ENCODE results near the gene HTR1B.

HTR1B gene

DNA sequence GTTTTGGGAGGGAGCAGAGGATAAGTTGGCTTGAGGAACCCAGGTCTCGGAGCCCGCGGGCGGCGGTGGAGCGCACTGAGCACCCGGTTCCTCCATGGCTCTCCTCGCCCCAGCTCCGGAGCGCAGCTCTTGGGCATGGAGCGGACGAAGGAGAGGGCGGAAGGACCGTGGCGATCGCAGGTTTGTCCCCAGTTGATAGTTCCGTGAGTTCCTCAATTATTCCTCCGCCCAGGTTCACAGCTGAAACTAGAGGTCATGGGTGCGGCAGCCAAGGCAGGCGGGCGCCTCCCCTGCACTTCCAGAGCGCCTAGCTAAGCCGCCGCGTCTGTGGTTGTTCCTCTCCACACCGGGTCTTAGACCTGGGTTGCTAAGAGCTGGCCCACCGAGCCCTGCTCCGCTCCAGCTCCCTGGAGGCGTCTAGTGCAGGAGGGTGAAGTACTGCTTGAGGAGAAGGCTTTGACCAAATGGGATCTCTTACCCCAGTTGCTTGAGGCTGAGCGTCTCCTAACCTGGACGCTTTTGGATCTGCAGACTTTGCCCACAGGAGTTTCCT, at the start of gene HTR1B:
Gene HTR1B, minus strand, starts transcription at position 184 of the 553 bp plus-strand sequence. Its CDS starts 88 bp downstream, at position 96.
- DNase-seq (ENCODE audit: low read depth in 2 of 2): no peak

GRCh38 chr6:77512554-77512953, 49.3 kb upstream of the HTR1B start:
- no peak for DNase-seq (ENCODE audit: low read depth in 2 of 2)

DNA sequence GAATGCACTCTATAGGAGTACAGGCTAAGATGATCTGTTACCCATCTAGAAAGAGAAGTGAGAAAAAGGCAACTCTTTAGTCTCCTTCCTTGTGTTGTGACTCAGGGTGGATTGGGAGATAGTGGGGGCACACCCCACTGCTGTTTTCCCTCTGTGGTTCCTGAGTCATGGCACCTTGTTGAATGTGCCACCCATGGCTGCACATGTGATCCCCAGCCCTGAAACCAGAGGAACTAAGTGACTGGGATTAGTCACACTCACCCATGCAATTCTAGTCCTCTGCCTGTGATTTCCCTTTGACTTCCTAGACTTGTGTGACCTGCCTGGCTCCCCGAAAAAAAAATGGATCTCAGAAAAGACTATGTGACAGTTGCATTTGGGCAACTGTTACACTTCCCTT, 48.6 kb upstream of the HTR1B start:
- no peak for DNase-seq (ENCODE audit: low read depth in 2 of 2)

DNA sequence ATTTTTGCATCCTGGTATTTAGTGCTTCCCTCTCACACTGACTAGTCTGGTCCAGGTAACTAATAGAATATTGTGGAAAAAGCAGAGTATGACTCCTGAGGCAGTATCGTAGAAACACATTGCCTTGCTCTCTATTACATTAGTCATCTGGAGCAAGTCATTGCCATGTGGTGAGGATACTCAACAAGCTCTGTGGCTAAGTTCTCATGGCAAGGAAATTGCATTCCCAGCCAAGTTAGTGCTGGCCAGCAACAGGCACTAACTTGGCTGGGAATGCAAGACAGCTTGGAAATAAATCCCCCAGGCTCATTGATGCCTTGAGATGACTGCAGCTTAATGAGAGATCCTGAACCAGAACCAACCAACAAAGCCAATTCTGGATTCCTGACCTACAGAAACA, 39.7 kb upstream of the HTR1B start:
- DNase-seq (ENCODE audit: low read depth in 2 of 2): no peak

DNA sequence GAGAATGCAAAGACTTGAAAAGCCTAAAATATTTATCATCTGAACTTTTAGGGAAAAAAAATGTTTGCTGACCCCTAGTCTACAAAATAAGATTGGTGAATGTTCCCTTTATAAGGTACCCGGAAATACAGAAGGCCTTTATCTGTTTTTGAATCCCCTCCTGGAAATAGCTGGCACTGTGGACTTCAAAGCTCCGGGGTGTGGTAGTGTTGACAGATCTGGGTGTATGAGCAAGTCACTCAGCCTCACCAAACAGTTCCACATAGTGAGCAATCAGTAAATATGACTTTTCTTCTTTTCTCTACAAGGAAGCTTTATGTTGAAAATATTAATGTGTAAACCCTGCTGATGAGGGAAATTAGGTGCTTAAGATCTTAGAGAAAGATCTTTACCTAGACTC, 29.2 kb upstream of the HTR1B start:
- DNase-seq (ENCODE audit: low read depth in 2 of 2): no peak

DNA sequence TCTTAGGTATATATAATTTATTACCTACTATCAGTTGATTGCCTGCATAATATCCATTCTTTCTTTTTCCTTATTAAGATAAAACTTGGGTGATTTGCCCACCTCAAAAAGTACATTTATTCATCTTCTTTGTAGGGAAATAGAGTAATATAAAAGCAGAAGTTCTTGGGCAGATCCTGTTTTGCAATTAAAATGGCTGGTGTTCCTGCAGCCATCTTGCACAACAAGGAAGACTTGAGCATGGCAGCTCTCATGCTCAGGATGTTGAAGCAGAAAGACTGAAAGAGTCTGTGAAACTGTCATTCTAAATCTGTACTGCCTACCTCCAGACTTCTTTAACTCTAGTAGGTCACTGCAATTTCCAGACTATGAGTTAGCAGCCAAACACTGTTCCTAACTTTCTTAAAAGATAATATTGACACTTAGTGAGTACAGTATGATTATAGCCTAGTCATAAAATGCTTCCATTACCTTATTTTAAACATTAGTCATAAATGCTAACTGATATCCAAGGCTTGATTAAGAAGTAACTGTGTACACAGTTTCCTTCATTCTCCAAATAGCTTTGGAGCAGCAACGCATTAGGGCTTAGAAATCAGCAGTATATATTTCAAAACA, 24.6 kb upstream of the HTR1B start:
- DNase-seq (ENCODE audit: low read depth in 2 of 2): no peak

DNA sequence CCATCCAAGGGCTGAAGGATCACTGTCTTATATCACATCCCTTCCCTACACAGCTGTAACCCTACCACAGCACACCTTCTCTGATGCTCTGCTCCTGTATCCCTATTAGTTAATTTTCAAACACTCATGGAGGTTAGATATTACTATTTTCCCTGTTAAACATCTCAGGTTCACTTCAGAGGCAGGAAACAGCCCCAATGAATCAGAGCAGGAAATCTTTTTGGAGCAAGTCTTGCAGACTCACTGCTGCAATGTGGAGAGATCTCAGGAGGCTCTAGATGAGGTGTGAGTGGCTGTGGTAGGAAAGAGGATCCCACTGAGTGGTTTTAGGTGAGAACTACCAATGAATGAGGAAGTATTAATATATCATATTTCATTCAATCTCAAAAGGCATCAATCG, 19.7 kb upstream of the HTR1B start:
- DNase-seq (ENCODE audit: low read depth in 2 of 2): no peak

DNA sequence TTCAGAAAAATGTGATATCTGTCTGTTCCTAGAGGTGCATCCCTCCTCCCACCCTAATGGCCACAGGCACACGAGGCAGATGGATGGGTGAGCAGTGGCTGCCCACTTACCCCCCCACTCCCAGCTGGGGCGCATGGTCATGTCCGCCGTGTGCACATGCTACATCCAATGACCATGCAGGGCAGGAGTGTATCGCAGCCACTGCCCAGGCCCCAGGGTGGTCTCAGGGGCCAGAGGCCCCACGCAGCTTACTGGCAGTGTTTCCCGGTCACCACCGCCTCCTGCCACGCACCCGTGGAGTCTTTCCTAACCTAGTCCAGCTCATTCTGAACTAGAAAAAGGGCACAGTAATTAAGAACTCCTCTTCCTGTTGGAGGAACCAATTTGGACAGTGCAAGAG, 11.7 kb upstream of the HTR1B start:
- no peak for DNase-seq (ENCODE audit: low read depth in 2 of 2)

GRCh38 chr6:77474286-77474956, 11.1 kb upstream of the HTR1B start:
- no peak for DNase-seq (ENCODE audit: low read depth in 2 of 2)

GRCh38 chr6:77470983-77471382, 7.7 kb upstream of the HTR1B start:
- DNase-seq (ENCODE audit: low read depth in 2 of 2): no peak

GRCh38 chr6:77468939-77469338, 5.6 kb upstream of the HTR1B start:
- DNase-seq (ENCODE audit: low read depth in 2 of 2): no peak

- no peak for DNase-seq (ENCODE audit: low read depth in 2 of 2)
Observed at GRCh38 chr6:77466451-77467437, 3.5 kb upstream of the HTR1B start.

- DNase-seq (ENCODE audit: low read depth in 2 of 2): no peak
Observed at GRCh38 chr6:77466055-77466450, 2.8 kb upstream of the HTR1B start.

GRCh38 chr6:77464495-77464867, 1.2 kb upstream of the HTR1B start:
- DNase-seq (ENCODE audit: low read depth in 2 of 2): no peak

DNA sequence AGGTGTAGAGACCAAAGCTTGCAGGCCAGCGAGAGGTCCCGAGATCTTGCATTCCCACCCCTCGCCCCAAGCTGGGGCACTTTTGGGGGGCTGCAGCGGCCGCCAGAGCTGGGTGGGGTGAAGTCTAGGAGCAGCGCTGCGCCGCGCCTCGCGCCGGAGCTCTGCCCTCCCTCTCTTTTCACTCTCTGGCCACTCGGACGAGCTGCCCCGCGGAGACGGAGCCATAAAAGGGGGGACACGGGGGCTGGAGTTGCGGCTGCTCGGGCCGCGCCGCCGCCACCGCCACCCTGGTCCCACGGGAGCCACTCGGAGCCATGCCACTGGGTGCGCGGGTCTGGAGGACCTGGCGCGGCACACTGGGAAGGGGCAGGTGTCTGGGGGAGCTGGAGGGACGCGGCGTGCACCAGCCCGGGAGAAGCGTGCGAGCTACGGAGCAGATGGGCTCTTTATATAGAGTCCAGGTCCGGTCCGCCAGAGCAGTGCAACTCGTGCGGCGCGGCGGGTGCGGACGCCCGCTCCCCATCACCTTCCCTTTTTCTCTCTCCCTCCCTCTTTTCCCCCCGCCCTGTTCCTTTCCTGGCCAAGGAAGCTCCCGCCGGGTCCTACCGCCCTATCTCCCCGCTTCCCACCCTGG, 687 bp upstream of the HTR1B start:
- DNase-seq (ENCODE audit: low read depth in 2 of 2): no peak

- no peak for DNase-seq (ENCODE audit: low read depth in 2 of 2)
Observed at GRCh38 chr6:77462359-77463307, 658 bp downstream of the HTR1B start.

DNA sequence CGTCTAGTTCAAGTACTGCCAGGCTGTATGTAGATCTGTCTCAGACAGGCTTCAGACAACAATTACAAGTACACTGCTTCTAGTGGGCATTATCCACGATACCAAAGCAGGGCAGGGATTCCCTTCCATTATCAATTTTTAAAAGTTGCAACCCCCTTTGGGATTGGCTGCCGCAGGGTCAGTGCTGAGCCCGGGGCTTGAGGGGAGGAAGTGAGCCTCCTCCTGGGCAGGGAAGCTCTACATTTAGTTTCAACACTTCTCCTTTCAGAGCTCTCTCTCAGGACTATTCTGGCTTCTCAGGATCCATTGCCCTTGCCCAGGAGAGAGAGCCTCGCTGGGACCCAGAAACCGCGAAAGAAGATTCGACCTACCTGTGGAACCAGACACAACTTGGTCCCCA, 1.5 kb downstream of the HTR1B start:
- DNase-seq (ENCODE audit: low read depth in 2 of 2): no peak

DNA sequence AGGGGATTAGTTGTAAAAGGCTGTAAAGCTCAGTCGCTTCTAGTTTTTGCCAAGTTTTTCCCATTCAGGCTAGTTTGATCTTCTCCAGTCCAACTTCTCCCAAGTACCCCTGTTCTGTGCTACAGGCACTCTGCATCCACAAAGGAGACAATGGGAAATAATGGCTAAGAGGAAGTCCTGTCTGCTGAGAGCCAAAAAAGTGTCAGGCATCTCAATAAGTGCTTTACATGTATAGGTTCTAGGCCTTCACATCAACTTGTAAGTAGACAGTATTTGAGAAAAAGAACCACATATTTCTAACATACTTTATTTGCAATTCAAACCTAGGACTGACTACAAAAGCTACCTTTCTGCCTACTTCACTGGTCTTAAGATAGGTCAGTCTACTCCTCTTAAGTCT, 4.9 kb downstream of the HTR1B start:
- no peak for DNase-seq (ENCODE audit: low read depth in 2 of 2)

GRCh38 chr6:77457720-77458349, 5.5 kb downstream of the HTR1B start:
- DNase-seq (ENCODE audit: low read depth in 2 of 2): no peak

DNA sequence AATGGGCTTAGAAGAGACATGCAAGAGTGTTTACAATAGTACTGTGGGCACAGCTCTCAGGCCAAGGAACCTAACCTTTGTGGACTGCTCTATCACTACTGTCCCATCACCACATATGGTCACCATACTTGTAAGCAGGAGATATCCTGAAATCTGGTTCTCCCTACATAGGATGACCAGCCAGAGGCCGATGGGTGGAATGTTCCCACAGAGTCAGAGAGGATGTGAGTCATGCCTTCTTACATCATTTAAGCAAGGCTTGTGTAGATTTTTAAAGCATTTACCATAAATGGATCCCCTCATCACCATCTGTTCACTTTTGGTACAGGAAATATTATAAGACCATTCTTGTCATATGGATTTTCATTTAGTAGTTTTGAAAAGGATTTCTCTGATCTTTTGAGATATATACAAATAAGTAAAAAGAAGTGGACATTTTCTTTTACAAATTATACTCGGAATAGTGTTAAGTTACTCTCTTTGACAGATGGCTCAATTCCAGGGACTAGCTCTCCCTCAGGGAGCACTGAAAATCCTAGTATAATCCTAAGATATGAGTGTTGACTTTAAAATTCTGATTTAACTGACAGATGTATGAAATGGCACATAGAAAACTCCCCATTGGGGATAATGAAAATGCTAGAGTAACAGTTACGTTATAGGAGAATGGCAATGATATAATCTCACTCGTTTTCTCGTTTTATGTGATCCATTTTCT, 6.6 kb downstream of the HTR1B start:
- no peak for DNase-seq (ENCODE audit: low read depth in 2 of 2)

Data from stimulated activated CD4-positive, alpha-beta T cell treated with anti-CD3 and anti-CD28 coated beads, Interleukin-1b, Interleukin-23, amount 100 ng/mL, for 4 hours (primary cell).